Measurements from ENCODE around the gene TRIM29. TPM values are rescaled to one million over a fixed set of nuclear protein-coding genes. Genes with fewer than 3 reads are reported as not detected.

TRIM29 gene
- total and polyA plus RNA-seq, 9 of the 15 experiments (the other 6 are each of a cell fraction or from before 2014, with no cell fraction given), result 0.08 to 1.4 (median 0.42) TPM; not detected in 2

DNA sequence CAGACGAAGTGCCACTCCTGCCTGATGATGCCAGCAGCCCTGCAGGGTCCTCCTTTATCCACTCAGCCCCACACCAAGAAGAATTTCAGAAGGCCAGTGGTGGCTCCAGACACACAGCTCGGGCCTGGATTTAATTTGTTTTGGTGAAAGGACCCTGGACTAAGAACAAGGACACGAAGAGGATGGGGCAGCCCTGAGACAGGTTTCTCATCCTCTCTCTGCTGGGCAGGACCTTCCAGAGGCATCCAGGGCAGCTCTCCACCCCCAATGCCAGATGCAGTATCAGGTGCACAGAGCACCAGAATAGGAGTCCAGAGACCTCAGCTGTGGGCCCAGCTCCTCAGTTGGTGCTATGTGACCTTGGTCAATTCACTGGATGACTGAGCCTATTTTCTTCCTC is 72.0 kb downstream of the TRIM29 start (continued):
- TF ChIP-seq EGR1 (conservative IDR thresholded peaks at IDR 0.05) (no peak), HDAC1 (IDR thresholded peaks at IDR 0.05) (no peak), ZNF561 (CRISPR knock-in tag; conservative IDR thresholded peaks at IDR 0.05) (no peak)
- TF ChIP-seq, protein P1, sequence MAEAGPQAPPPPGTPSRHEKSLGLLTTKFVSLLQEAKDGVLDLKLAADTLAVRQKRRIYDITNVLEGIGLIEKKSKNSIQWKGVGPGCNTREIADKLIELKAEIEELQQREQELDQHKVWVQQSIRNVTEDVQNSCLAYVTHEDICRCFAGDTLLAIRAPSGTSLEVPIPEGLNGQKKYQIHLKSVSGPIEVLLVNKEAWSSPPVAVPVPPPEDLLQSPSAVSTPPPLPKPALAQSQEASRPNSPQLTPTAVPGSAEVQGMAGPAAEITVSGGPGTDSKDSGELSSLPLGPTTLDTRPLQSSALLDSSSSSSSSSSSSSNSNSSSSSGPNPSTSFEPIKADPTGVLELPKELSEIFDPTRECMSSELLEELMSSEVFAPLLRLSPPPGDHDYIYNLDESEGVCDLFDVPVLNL (CRISPR knock-in tag; IDR thresholded peaks at IDR 0.05; ENCODE audit: low read depth), result no peak
- TF ChIP-seq, protein P2, sequence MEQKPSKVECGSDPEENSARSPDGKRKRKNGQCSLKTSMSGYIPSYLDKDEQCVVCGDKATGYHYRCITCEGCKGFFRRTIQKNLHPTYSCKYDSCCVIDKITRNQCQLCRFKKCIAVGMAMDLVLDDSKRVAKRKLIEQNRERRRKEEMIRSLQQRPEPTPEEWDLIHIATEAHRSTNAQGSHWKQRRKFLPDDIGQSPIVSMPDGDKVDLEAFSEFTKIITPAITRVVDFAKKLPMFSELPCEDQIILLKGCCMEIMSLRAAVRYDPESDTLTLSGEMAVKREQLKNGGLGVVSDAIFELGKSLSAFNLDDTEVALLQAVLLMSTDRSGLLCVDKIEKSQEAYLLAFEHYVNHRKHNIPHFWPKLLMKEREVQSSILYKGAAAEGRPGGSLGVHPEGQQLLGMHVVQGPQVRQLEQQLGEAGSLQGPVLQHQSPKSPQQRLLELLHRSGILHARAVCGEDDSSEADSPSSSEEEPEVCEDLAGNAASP (IDR thresholded peaks at IDR 0.05), result no peak

DNA sequence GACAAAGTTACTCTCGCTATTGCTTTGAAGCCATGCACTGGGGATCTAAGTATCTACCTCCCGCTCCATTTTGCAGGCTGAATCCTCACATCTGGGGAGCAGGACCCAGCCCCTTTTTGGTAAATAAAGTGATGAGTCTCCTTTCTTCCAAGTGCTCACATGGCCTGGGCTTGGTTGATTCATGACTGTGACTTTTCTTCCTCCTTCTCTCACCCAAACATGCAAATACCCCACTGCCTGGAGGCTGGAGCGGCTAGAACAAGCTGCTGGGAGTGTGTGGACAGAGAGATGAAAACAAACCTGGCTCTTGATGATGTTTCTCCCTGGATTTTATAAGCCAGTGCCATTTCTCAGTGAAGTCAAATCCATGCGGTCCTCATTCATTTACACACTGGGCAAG is 72.7 kb downstream of the TRIM29 start:
- H3K4me3 ChIP-seq, result no peak overlapping the region
- no peaks in the 10 kb centered on the region for H3K79me2 ChIP-seq (ENCODE audit: control insufficient read depth, insufficient read depth, low read length)
- FAIRE-seq, result no peak
- no TSS peak for BruUV-seq (replicated peaks)
- no peak for DNase-seq (ENCODE audit: extremely low read depth in 1 of 4, low spot score in 3 of 4)
- no peak for ATAC-seq
- no peaks in the 10 kb centered on the region for H3K9me3 ChIP-seq (replicated peaks; ENCODE audit: control insufficient read depth, insufficient read depth, low read depth, low read length)
- H3K27ac ChIP-seq (ENCODE audit: extremely low read depth, low read depth, low read length), result no peak overlapping the region
- no peak overlapping the region for H2AFZ ChIP-seq (ENCODE audit: low read depth, low read length)
- H4K20me1 ChIP-seq (replicated peaks; ENCODE audit: control insufficient read depth, insufficient read depth, low read length), result no peaks in the 10 kb centered on the region
- ChIA-PET CTCF (ENCODE audit: low intra/inter-chr PET ratio) (no interaction called here), POLR2A (no interaction called here)
- H3K27me3 ChIP-seq (ENCODE audit: control insufficient read depth in 2 of 2, insufficient read depth in 2 of 2, low read length in 2 of 2), result peaks cover 12 to 64% of the 10 kb centered on the region in 2 experiments; a peak in 3 of 5 replicates
- no peak overlapping the region for H3K9ac ChIP-seq (ENCODE audit: insufficient read depth in 1 of 2, low read depth in 2 of 2, low read length in 2 of 2)
- no peaks in the 10 kb centered on the region for H3K36me3 ChIP-seq (ENCODE audit: control insufficient read depth, insufficient read depth, low read length)
- WGBS (ENCODE audit: insufficient coverage, low coverage, missing lambda C conversion rate), result 5% methylated on average over 4 of the region's 4 CpGs
- no peak overlapping the region for H3K4me2 ChIP-seq (ENCODE audit: insufficient read depth, low read length)
- intact Hi-C loops (cut with micrococcal nuclease) (no loop called here), in situ Hi-C loops (cut with MboI) (no loop called here)
- H3K4me1 ChIP-seq (replicated peaks in 1 of 2; ENCODE audit: control insufficient read depth in 2 of 2, insufficient read depth in 2 of 2, low read length in 2 of 2), result no peaks in the 10 kb centered on the region
- H3K9me1 ChIP-seq (ENCODE audit: control insufficient read depth, insufficient read depth, low read length), result no peaks in the 10 kb centered on the region
- TF ChIP-seq SIX5 (IDR thresholded peaks at IDR 0.05; ENCODE audit: borderline replicate concordance in 1 of 2, insufficient read depth in 1 of 2, low read depth in 1 of 2, low read length in 2 of 2), result no peak
- no peak for TF ChIP-seq MXI1 (IDR thresholded peaks at IDR 0.05; ENCODE audit: low read depth, low read length)
- TF ChIP-seq ZNF764 (CRISPR knock-in tag; IDR thresholded peaks at IDR 0.05; ENCODE audit: low read depth), result no peak
- no peak for TF ChIP-seq E2F3 (CRISPR knock-in tag; IDR thresholded peaks at IDR 0.05)
- no peak for TF ChIP-seq SRSF3 (IDR thresholded peaks at IDR 0.05; ENCODE audit: insufficient read depth, low read length)
- TF ChIP-seq, protein P3, sequence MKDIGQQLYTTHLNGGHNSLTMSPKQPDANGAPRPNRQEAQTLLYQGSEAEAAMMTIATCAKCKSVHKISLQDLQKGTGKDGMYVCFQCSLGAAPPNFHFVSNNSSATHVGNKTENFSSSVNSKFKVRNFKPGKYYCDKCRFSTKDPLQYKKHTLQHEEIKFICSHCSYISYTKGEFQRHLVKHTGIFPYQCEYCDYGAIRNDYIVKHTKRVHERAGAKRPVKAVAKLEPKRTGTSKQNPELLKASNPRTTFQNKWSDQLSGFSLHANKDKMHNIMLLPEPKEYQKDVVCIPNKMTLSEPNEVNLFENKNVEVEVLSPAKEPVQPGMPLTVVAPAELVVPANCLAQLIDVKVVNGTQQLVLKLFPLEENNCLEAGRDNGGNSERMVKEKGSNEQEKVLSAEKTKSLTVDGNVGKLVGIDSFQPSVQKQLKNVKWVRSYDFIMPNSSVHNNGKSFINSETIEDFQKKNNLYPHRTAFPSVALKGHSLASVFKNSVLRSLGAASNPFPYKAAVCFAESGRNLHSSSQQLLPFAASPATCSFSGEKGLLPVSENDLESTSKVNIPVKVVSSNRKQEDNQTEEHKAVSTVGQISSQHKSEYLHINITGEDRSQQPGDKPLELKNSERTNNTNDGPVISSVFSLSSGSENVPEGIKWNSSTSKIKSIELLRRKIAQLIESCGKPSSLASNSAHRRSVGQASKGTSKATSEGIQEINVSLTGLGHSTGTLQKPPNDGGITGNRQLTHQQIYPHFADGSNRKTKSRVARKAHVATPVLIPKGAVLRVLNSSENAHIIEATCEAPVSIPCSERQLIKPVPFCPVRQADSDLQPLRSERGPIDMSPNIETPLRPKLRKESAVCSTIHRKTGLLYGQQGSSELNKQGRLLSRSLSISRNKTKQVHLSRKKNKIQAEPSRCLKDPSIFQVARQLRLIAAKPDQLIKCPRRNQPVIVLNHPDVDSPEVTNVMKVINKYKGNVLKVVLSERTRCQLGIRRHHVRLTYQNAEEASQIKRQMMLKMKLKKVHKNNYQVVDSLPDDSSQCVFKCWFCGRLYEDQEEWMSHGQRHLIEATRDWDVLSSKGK (CRISPR knock-in tag; IDR thresholded peaks at IDR 0.05), result no peak
- no peak for TF ChIP-seq NRF1 (conservative IDR thresholded peaks at IDR 0.05 in 1 of 2, IDR thresholded peaks at IDR 0.05 in 1 of 2)
- no peak for TF ChIP-seq TCF7 (IDR thresholded peaks at IDR 0.05; ENCODE audit: borderline replicate concordance)
- TF ChIP-seq ZNF347 (CRISPR knock-in tag; IDR thresholded peaks at IDR 0.05; ENCODE audit: low read depth), result no peak
- TF ChIP-seq EHMT2 (IDR thresholded peaks at IDR 0.05), result no peak
